HG03439 (cell line): ENCODE measurements around the gene ZSCAN30.
A peak's percentile ranks its signal among the peaks of the same experiment; 100 is the strongest.

ENCODE experiments used
- ATAC-seq: cut with Tn5 transposase; IDR thresholded peaks from one replicate; pipeline ENCODE4 v1.9.1; 2021; ENCODE audit warnings: mild to moderate bottlenecking, moderate library complexity; ENCODE audit not compliant: unreplicated experiment

Gene ZSCAN30

DNA sequence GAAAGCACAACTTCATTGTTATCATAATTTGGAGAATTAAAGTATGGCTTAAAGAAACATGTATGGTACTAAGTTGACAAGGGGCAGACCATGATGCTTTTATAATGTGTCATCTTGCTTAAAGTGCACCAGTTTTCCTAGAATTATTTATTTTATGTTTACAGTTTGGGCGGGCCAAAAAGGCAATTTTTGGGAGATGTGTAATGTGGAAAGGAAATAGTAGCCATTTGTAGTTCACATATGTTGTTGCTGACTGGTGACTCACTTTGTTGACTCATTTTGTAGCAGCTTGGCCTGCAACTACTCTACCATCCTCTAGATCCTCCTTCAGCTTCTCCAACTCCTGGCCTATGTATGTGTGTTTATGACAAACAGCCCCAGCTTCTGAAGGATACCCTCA lies 7.7 kb downstream of the ZSCAN30 start:
- ATAC-seq = no peak

GRCh38 chr18:35278969-35279368 lies 11.1 kb downstream of the ZSCAN30 start:
- no peak for ATAC-seq

DNA sequence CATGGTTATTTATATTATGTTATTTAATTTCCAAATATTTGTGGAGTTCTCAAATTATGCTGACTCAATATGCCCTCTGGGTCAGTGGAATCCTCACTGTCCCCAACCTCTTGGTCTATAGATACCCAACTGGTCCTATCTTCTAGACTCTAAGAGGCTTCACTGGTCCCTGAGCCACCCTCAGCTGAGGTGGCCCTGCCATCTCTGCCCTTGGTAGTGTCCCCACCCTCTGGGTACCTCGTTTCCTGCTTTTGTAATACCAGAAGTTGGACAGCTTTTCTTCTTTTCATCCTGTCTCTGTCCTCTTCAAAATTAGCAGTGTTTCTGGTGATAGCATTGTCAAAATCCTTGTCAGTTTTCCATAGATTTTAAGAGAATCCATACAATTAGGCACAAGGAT lies 11.9 kb downstream of the ZSCAN30 start:
- no peak for ATAC-seq

DNA sequence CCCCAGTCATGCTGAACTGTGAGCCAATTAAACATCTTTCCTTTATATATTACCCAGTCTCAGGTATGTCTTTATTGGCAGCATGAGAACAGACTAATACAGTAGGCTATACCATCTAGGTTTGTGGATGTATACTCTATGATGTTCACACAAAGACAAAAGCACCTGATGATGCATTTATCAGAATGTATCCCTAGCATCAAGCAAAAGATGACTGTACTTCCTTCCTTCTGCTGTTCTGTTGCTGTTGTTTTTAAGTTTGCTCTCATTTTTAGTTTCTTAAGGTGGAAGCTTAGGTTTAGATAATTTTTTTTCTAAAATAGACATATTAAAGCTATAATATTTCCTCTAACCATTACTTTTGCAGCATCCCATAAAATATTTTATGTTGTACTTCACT lies 12.4 kb downstream of the ZSCAN30 start:
- ATAC-seq = no peak

GRCh38 chr18:35276267-35276666 lies 13.8 kb downstream of the ZSCAN30 start:
- no peak for ATAC-seq

- ATAC-seq = no peak
Measured at GRCh38 chr18:35271656-35272055, 18.4 kb downstream of the ZSCAN30 start.

GRCh38 chr18:35268821-35269220 lies 21.2 kb downstream of the ZSCAN30 start:
- no peak for ATAC-seq

DNA sequence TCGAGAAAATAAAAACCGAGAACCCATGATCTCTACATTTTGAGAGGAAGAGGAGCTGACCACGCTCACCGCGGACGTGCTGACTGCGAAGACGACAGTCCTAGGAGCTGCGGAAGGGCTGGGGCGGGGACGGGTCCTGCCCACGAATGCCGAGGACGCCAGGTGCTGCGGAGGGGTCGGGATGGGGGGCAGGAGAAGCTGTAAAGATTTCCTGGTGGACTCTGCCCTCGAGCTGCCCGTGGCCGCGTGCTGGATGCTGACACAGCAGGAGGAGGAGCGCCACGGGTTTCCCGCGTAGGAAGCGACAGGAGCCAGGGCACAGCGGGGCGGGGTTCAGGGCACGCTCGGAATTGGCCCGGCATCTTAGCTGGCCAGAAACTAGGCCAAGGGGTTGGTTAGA lies 22.2 kb downstream of the ZSCAN30 start:
- no peak for ATAC-seq

DNA sequence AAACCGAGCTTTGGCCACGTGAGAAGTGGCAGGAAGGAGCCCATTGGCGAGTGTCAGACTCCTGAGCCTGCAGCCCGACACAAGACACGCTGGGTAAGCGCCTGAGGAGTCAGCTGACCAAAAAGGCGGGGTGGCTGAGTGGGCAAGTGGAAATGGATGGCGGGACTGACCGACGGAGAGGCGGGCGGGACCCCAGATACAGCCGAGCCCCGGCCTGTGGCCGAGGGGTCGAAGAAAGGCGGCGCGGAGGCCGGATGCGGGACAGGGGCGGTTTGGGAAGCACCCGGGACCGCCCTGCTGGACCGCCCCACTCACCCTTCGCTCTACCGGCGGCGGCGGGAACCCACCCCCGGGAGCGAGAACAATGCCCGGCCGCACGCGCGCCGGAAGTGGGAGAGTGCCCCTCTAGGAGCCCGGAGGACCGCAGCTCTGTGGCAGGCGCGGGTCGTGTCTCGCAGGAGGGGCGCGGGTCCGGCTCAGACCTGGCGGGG lies 22.8 kb downstream of the ZSCAN30 start:
- ATAC-seq = no peak

DNA sequence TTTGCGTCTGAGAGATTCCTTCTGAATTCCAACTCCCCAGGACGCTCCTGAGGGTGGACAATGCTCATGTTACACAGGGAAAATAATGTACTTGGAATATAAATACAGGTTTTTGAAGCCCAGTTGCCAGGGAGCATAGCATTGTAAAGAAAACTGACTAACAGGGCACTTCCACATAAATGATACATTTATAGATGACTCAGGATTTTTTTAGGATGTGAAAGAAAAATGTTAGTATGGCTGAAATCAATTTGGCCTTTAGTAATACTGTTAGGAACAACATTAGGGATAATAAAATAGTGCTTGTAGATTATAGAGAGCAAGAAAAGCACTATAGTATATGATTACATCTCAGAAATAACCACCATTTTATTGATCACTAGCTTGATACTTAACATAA lies 25.6 kb downstream of the ZSCAN30 start:
- ATAC-seq = no peak

- no peak for ATAC-seq
Measured at GRCh38 chr18:35256947-35257346, 33.1 kb downstream of the ZSCAN30 start.

DNA sequence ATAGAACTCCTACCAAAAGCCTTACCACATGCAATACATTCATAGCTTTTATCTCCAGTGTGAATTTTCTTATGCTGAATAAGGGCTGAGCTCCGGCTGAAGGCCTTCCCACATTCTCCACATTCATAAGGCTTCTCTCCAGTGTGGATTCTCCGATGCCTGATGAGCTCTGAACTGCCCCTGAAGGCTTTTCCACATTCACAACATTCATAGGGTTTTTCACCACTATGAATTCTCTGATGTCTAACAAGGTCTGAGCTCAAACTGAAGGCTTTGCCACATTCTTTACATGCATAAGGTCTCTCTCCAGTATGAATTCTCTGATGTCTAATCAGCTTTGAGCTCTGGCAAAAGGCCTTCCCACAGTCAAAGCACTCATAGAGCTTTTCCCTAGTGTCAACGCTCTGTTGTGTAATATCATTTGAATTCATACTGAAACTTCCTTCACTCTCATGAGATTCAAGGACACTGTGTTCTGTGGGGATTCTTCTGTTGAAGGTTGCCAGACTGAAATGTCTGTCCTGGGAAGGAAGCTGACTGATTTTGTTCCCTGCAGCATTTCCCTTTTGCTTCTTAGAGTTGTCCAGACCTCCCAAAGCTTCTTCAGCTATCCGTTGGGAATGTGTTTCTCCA lies 36.3 kb downstream of the ZSCAN30 start:
- ATAC-seq = no peak

GRCh38 chr18:35252466-35252865 lies 37.6 kb downstream of the ZSCAN30 start:
- ATAC-seq = no peak

- ATAC-seq = no peak
Measured at GRCh38 chr18:35248429-35248828, 41.6 kb downstream of the ZSCAN30 start.

GRCh38 chr18:35247412-35248249 lies 42.4 kb downstream of the ZSCAN30 start:
- no peak for ATAC-seq

DNA sequence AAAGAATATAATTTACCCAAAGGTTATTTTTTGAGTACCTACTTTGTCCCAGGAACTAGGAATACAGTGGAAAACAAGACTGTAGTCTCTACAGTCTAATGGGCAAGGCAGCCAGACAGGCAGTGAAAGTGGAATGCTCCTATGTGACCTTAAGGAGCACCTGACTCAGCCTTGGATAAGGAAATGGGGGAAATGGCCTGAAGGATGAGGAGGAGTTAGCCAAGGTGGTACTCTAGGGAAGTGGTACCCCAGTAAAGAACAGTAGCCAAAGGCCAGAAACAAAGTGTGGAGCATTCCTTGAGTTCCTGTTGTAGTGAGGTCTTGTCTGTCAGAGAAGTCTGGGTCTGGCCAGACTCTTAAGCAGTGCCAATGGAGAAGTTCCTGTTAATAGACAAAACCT lies 43.2 kb downstream of the ZSCAN30 start:
- ATAC-seq = no peak

GRCh38 chr18:35245719-35246317 lies 44.2 kb downstream of the ZSCAN30 start:
- ATAC-seq = no peak

GRCh38 chr18:35244671-35245070 lies 45.4 kb downstream of the ZSCAN30 start:
- no peak for ATAC-seq

DNA sequence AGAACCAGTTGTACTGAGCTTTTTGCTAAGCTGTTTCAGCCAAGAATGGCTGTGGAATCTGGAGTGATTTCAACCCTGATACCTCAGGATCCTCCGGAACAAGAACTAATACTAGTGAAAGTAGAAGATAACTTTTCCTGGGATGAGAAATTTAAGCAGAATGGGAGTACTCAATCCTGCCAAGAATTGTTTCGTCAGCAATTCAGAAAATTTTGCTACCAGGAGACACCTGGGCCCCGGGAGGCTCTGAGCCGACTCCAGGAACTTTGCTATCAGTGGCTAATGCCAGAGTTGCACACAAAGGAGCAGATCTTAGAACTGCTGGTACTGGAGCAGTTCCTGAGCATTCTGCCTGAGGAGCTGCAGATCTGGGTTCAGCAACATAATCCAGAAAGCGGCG lies 47.6 kb downstream of the ZSCAN30 start:
- ATAC-seq = no peak

- no peak for ATAC-seq
Measured at GRCh38 chr18:35241448-35241804, 48.6 kb downstream of the ZSCAN30 start.

DNA sequence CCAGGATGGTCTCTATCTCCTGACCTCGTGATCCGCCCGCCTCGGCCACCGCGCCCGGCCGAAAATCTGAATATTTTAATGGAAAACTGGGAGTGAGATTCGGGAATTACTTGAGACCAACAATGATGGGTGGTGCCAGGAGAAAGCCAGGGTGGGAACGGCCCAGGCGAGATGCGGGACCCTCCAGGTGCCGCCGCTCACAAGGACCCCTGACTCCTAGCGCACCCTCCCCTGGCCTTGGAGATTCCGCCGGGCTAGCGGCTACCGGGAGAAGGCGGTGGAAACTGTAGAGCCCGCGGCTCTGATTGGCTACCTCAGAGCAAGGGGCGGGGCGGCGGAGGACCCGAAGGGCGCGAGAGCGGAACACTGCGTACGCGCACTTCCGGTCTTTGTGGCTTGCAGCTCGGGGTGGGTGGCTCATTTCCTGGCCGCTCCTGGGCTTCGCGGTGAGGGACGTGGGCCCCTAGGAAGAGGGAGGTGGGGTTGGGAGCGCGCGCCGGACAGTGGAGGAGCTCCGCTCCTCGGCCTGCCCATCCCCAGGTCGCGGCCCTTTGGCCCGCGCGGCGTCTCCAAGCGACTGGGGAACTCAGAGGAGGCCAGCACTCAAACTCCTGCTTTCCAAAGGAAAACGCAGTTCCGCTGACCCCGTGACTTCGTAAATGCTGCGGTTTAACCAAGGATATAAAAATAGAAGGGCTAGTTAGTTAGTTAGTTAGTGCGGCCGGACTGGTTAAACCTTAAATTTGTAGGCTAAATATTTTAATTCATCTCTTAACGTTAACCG lies 49.2 kb downstream of the ZSCAN30 start, which contains the start of gene ZNF397:
Gene ZNF397 (plus strand): TSS at position 371 of the 784 bp plus-strand sequence. CDS start 1,437 bp downstream, outside the sequence.
- ATAC-seq = peak; percentile 99
